Mesenchymal stem cell (in vitro differentiated cells and primary cell): ENCODE measurements around the gene DEFB131A.
"Not testable (repeated sequence)": the region's sequence is repeated elsewhere in the genome, so short reads cannot be mapped to it uniquely, and the experiment has no call there.

ENCODE experiments used
- DNase-seq: peaks from one replicate; pipeline ENCODE4 v3.0.0-alpha.2; 2013
- H2AFZ ChIP-seq: one replicate; pipeline ENCODE4 v1.6.1; 2013; ENCODE audit warnings: low read depth, mild to moderate bottlenecking, control low read depth, inconsistent platforms, low read length, moderate library complexity
- H2AK5ac ChIP-seq: 2 replicates; pipeline ENCODE4 v1.6.1; 2013; ENCODE audit warnings: low read length, moderate library complexity, mild to moderate bottlenecking, inconsistent platforms; ENCODE audit not compliant: severe bottlenecking
- H2BK120ac ChIP-seq: one replicate; pipeline ENCODE4 v1.6.1; 2013; ENCODE audit warnings: low read depth, mild to moderate bottlenecking, inconsistent platforms, low read length, moderate library complexity
- H2BK12ac ChIP-seq, 2 experiments: one replicate each; pipeline ENCODE4 v1.6.1; 2013; ENCODE audit warnings: inconsistent platforms in 2 of 2, low read length in 2 of 2, mild to moderate bottlenecking in 2 of 2, moderate library complexity in 2 of 2, control low read depth in 1 of 2
- H2BK15ac ChIP-seq: one replicate; pipeline ENCODE4 v1.6.1; 2013; ENCODE audit warnings: mild to moderate bottlenecking, low read depth, inconsistent platforms; ENCODE audit not compliant: poor library complexity, severe bottlenecking
- H2BK5ac ChIP-seq: 2 replicates; pipeline ENCODE4 v1.6.1; 2013; ENCODE audit warnings: low read depth, mild to moderate bottlenecking, low read length, control low read depth, inconsistent platforms; ENCODE audit not compliant: poor library complexity, severe bottlenecking
- H3K14ac ChIP-seq, 2 experiments: one replicate each; pipeline ENCODE4 v1.6.1; 2013; ENCODE audit warnings: inconsistent platforms in 2 of 2, low read length in 2 of 2, control low read depth in 1 of 2, mild to moderate bottlenecking in 1 of 2, moderate library complexity in 1 of 2
- H3K18ac ChIP-seq, 2 experiments: one replicate each; pipeline ENCODE4 v1.6.1; 2013; ENCODE audit warnings: inconsistent platforms in 2 of 2, low read length in 2 of 2, control low read depth in 1 of 2, low read depth in 1 of 2, mild to moderate bottlenecking in 1 of 2
- H3K23ac ChIP-seq, 2 experiments: one replicate each; pipeline ENCODE4 v1.6.1; 2013; ENCODE audit warnings: inconsistent platforms in 2 of 2, low read length in 2 of 2, mild to moderate bottlenecking in 2 of 2, moderate library complexity in 2 of 2, control low read depth in 1 of 2
- H3K27ac ChIP-seq: 2 replicates; pipeline ENCODE4 v1.5.1; 2013; ENCODE audit warnings: mild to moderate bottlenecking, moderate library complexity, low read length, control low read depth, inconsistent platforms; ENCODE audit not compliant: poor library complexity, severe bottlenecking
- H3K27me3 ChIP-seq, 2 experiments: 2 replicates each; pipeline versions ENCODE4 v1.6.1 to v1.7.0; 2013; ENCODE audit warnings: low read length in 2 of 2, mild to moderate bottlenecking in 2 of 2, moderate library complexity in 2 of 2, control low read depth in 1 of 2, inconsistent platforms in 1 of 2; ENCODE audit not compliant: control insufficient read depth in 1 of 2, insufficient read depth in 1 of 2
- H3K36me3 ChIP-seq, 2 experiments: 2 replicates each; pipeline versions ENCODE4 v1.6.1 to v1.7.0; 2013; ENCODE audit warnings: low read length in 2 of 2, control low read depth in 1 of 2, inconsistent platforms in 1 of 2, low read depth in 1 of 2, mild to moderate bottlenecking in 1 of 2; ENCODE audit not compliant: insufficient read depth in 2 of 2, control insufficient read depth in 1 of 2
- H3K4ac ChIP-seq, 2 experiments: one replicate each; pipeline ENCODE4 v1.6.1; 2013; ENCODE audit warnings: inconsistent platforms in 2 of 2, low read length in 2 of 2, mild to moderate bottlenecking in 2 of 2, moderate library complexity in 2 of 2, control low read depth in 1 of 2, low read depth in 1 of 2
- H3K4me1 ChIP-seq: 2 replicates; pipeline ENCODE4 v1.6.1; 2013; ENCODE audit warnings: low read depth, low read length, control low read depth; ENCODE audit not compliant: control insufficient read depth, insufficient read depth
- H3K4me2 ChIP-seq: 2 replicates; pipeline ENCODE4 v1.6.1; 2013; ENCODE audit warnings: low read length, mild to moderate bottlenecking, inconsistent platforms; ENCODE audit not compliant: poor library complexity, severe bottlenecking
- H3K4me3 ChIP-seq, 2 experiments: 2 replicates each; pipeline versions ENCODE4 v1.5.1 to v1.7.0; 2013; ENCODE audit warnings: low read length in 2 of 2, mild to moderate bottlenecking in 2 of 2, control low read depth in 1 of 2, low read depth in 1 of 2; ENCODE audit not compliant: insufficient read depth in 1 of 2
- H3K79me1 ChIP-seq: replicated peaks from 2 replicates; pipeline ENCODE4 v1.6.1; 2013; ENCODE audit warnings: mild to moderate bottlenecking, control low read depth, low read length, inconsistent platforms; ENCODE audit not compliant: poor library complexity, severe bottlenecking
- H3K9ac ChIP-seq: 2 replicates; pipeline ENCODE4 v1.7.0; 2013; ENCODE audit warnings: mild to moderate bottlenecking, low read length, moderate library complexity
- H3K9me3 ChIP-seq: 2 replicates; pipeline ENCODE4 v1.7.0; 2013; ENCODE audit warnings: mild to moderate bottlenecking, low read length; ENCODE audit not compliant: control insufficient read depth
- H4K8ac ChIP-seq: one replicate; pipeline ENCODE4 v1.6.1; 2013; ENCODE audit warnings: inconsistent platforms, mild to moderate bottlenecking, low read length, moderate library complexity
- H4K91ac ChIP-seq: one replicate; pipeline ENCODE4 v1.6.1; 2013; ENCODE audit warnings: mild to moderate bottlenecking, low read length, inconsistent platforms
- WGBS: methylation state at CpG from one replicate; pipeline ENCODE4 v1.1.7; 2013; ENCODE audit warnings: mixed read lengths; 5-methylcytosine and 5-hydroxymethylcytosine counted together

The DEFB131A gene

DNA sequence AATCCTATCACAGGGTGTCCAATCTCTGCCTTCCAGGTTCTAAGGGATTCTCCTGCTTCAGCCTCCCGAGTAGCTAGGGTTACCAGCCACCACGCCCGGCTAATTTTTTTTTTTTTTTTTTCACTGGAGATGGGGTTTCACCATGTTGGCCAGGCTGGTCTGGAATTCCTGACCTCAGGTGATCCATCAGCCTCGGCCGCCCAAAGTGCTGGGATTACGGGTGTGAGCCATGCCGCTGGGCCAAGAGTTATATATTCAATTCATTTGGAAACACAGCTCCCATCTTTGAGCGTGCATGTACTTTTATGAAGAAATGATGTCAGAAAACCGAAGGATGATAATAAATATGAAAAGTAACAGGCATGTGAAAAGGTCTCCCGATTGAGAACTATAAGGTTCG lies 38.7 kb downstream of the DEFB131A start:
- H4K8ac ChIP-seq, H3K36me3 ChIP-seq, H3K27me3 ChIP-seq, H2AFZ ChIP-seq, H3K4me2 ChIP-seq, H3K9me3 ChIP-seq, H3K14ac ChIP-seq, H2BK12ac ChIP-seq, H3K9ac ChIP-seq, H3K23ac ChIP-seq, H2BK120ac ChIP-seq, H3K4ac ChIP-seq, H3K4me1 ChIP-seq, H2BK5ac ChIP-seq, H4K91ac ChIP-seq, H3K18ac ChIP-seq, DNase-seq, H3K79me1 ChIP-seq, H2BK15ac ChIP-seq, H2AK5ac ChIP-seq, H3K4me3 ChIP-seq, H3K27ac ChIP-seq: not testable (repeated sequence)
- WGBS, result 85% methylated on average over 4 of the region's 11 CpGs

GRCh38 chr4:9483682-9484081 lies 39.5 kb downstream of the DEFB131A start:
- not testable (repeated sequence) for DNase-seq, H3K4me3 ChIP-seq, H2BK15ac ChIP-seq, H3K23ac ChIP-seq, H3K4me1 ChIP-seq, H3K9me3 ChIP-seq, H3K36me3 ChIP-seq, H3K14ac ChIP-seq, H2AFZ ChIP-seq, H2AK5ac ChIP-seq, H2BK120ac ChIP-seq, H3K4ac ChIP-seq, H2BK12ac ChIP-seq, H3K4me2 ChIP-seq, H2BK5ac ChIP-seq, H3K9ac ChIP-seq, H3K18ac ChIP-seq, H3K27ac ChIP-seq, H3K27me3 ChIP-seq, H4K91ac ChIP-seq, H4K8ac ChIP-seq, H3K79me1 ChIP-seq
- 75% methylated on average over 10 of the region's 10 CpGs for WGBS

- H3K23ac ChIP-seq, H3K4me1 ChIP-seq, H3K4me2 ChIP-seq, DNase-seq, H3K79me1 ChIP-seq, H3K9ac ChIP-seq, H4K91ac ChIP-seq, H3K36me3 ChIP-seq, H3K4ac ChIP-seq, H4K8ac ChIP-seq, H3K4me3 ChIP-seq, H3K14ac ChIP-seq, H2AFZ ChIP-seq, H3K27me3 ChIP-seq, H3K9me3 ChIP-seq, H3K27ac ChIP-seq, H2BK15ac ChIP-seq, H2AK5ac ChIP-seq, H2BK5ac ChIP-seq, H3K18ac ChIP-seq, H2BK12ac ChIP-seq, H2BK120ac ChIP-seq: not testable (repeated sequence)
- WGBS, result 79% methylated on average over 8 of the region's 11 CpGs
These were observed 42.7 kb downstream of the DEFB131A start for GRCh38 chr4:9486880-9487279.

- H3K18ac ChIP-seq, H3K23ac ChIP-seq, H3K4me2 ChIP-seq, H2BK15ac ChIP-seq, H3K14ac ChIP-seq, H2BK12ac ChIP-seq, H3K4ac ChIP-seq, H3K27ac ChIP-seq, H3K27me3 ChIP-seq, H4K91ac ChIP-seq, H3K4me1 ChIP-seq, DNase-seq, H2AK5ac ChIP-seq, H2AFZ ChIP-seq, H3K36me3 ChIP-seq, H3K4me3 ChIP-seq, H3K9ac ChIP-seq, H2BK5ac ChIP-seq, H3K9me3 ChIP-seq, H3K79me1 ChIP-seq, H4K8ac ChIP-seq, H2BK120ac ChIP-seq: not testable (repeated sequence)
- WGBS, result 83% methylated on average over 10 of the region's 15 CpGs
These were observed 44.6 kb downstream of the DEFB131A start for GRCh38 chr4:9488796-9489195.
